BLaER1 treated with 17β-estradiol and CSF1 and Interleukin-3, amounts not matched to agents 10 nM and 100 nM (cell line): ENCODE data around the gene CXADR.

Experiments
- H3K27ac ChIP-seq, 11 experiments: shearing (Covaris generic); formaldehyde crosslinking; 2 replicates each; pipeline ENCODE4 v1.8.1; 2022
- H3K27me3 ChIP-seq, 11 experiments: shearing (Covaris generic); formaldehyde crosslinking; 2 replicates each; pipeline ENCODE4 v1.8.1; 2022
- H3K36me3 ChIP-seq, 11 experiments: shearing (Covaris generic); formaldehyde crosslinking; 2 replicates each; pipeline ENCODE4 v1.8.1; 2022
- H3K4me1 ChIP-seq, 10 experiments: shearing (Covaris generic); formaldehyde crosslinking; 2 replicates each; pipeline ENCODE4 v1.8.1; 2022
- H3K4me2 ChIP-seq, 11 experiments: shearing (Covaris generic); formaldehyde crosslinking; 2 replicates each; pipeline ENCODE4 v1.8.1; 2022
- H3K4me3 ChIP-seq, 10 experiments: shearing (Covaris generic); formaldehyde crosslinking; 2 replicates each; pipeline ENCODE4 v1.8.1; 2022
- H3K9ac ChIP-seq, 11 experiments: shearing (Covaris generic); formaldehyde crosslinking; 2 replicates each; pipeline ENCODE4 v1.8.1; 2022
- H3K9me3 ChIP-seq, 11 experiments: shearing (Covaris generic); formaldehyde crosslinking; replicated peaks in 1 of 11; 2 replicates each; pipeline ENCODE4 v1.8.1; 2022
- H4K20me1 ChIP-seq, 11 experiments: shearing (Covaris generic); formaldehyde crosslinking; 2 replicates each; pipeline ENCODE4 v1.8.1; 2022
- Cebpa-rat ChIP-seq, 11 experiments: shearing (Covaris generic); IDR thresholded peaks; 2 replicates each; pipeline ENCODE4 v1.8.1; 2022

Gene CXADR

DNA sequence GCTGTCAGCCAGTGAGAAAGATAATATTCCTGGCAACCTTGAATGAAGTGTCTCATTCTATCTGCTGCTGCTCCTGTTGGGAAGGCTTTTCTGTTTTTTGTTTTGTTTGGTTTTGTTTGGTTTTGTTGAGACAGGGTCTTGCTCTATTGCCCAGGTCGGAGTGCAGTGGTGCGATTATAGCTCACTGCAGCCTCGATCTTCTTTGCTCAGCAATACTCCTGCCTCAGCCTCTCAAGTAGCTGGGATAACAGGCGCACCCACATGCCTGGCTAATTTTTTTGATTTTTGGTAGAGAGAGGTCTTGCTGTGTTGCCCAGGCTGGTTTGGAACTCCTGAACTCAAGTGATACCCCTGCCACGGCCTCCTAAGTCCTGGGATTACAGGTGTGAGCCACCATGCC lies 62.2 kb downstream of the CXADR start:
- Histone ChIP-seq H3K4me3 (no peak overlapping the region), H3K27ac (no peak overlapping the region), H3K36me3 (no peaks in the 10 kb centered on the region), H3K9me3 (no peaks in the 10 kb centered on the region), H3K27me3 (no peaks in the 10 kb centered on the region), H3K9ac (no peak overlapping the region), H3K4me1 (peaks cover 0 to 18% (median 0%) of the 10 kb centered on the region in 10 experiments; a peak in 6 of 20 replicates), H3K4me2 (no peak overlapping the region), H4K20me1 (no peaks in the 10 kb centered on the region)
- no peak for TF ChIP-seq Cebpa-rat (IDR thresholded peaks at IDR 0.05)

GRCh38 chr21:17576080-17576835 lies 63.4 kb downstream of the CXADR start:
- H3K9me3 ChIP-seq = no peaks in the 10 kb centered on the region
- H3K36me3 ChIP-seq = no peaks in the 10 kb centered on the region
- H3K9ac ChIP-seq = no peak overlapping the region
- no peaks in the 10 kb centered on the region for H3K27me3 ChIP-seq
- H3K4me1 ChIP-seq = peaks cover 0 to 18% (median 0%) of the 10 kb centered on the region in 10 experiments; a peak in 6 of 20 replicates
- H3K27ac ChIP-seq = no peak overlapping the region
- H3K4me3 ChIP-seq = no peak overlapping the region
- H3K4me2 ChIP-seq = no peak overlapping the region
- no peaks in the 10 kb centered on the region for H4K20me1 ChIP-seq
- no peak for TF ChIP-seq Cebpa-rat (IDR thresholded peaks at IDR 0.05)

DNA sequence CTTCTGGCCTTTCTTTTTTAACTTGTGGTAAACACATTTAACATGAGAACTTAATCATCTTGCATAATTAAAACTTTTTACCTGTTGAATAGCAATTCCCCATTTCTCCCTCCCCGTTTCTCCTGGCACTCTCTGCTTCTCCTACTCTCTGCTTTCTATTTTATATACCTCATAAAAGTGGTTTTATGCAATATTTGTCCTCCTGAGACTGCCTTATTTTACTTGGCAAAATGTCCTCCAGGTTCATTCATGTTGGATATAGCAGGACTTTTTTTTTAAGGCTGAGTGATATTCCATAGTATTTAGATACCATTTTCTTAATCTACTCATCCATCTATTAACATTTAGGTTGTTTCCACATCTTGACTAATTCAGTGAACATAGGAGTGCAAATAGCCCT lies 64.9 kb downstream of the CXADR start:
- no peaks in the 10 kb centered on the region for H4K20me1 ChIP-seq
- H3K4me1 ChIP-seq = peaks cover 0 to 18% (median 0%) of the 10 kb centered on the region in 10 experiments; a peak in 6 of 20 replicates
- no peak overlapping the region for H3K4me2 ChIP-seq
- H3K36me3 ChIP-seq = no peaks in the 10 kb centered on the region
- H3K9ac ChIP-seq = no peak overlapping the region
- no peaks in the 10 kb centered on the region for H3K9me3 ChIP-seq
- no peaks in the 10 kb centered on the region for H3K27me3 ChIP-seq
- no peak for TF ChIP-seq Cebpa-rat (IDR thresholded peaks at IDR 0.05)
- no peak overlapping the region for H3K4me3 ChIP-seq
- H3K27ac ChIP-seq = no peak overlapping the region

GRCh38 chr21:17578162-17578561 lies 65.3 kb downstream of the CXADR start:
- no peak overlapping the region for H3K4me3 ChIP-seq
- peaks cover 0 to 15% (median 0%) of the 10 kb centered on the region in 10 experiments; a peak in 6 of 20 replicates for H3K4me1 ChIP-seq
- no peak for TF ChIP-seq Cebpa-rat (IDR thresholded peaks at IDR 0.05)
- no peaks in the 10 kb centered on the region for H3K27me3 ChIP-seq
- no peaks in the 10 kb centered on the region for H3K36me3 ChIP-seq
- no peaks in the 10 kb centered on the region for H4K20me1 ChIP-seq
- H3K9me3 ChIP-seq = no peaks in the 10 kb centered on the region
- H3K9ac ChIP-seq = no peak overlapping the region
- no peak overlapping the region for H3K27ac ChIP-seq
- no peak overlapping the region for H3K4me2 ChIP-seq

- Histone ChIP-seq H3K9me3 (no peaks in the 10 kb centered on the region), H3K36me3 (no peaks in the 10 kb centered on the region), H3K27ac (no peak overlapping the region), H3K4me3 (no peak overlapping the region), H3K9ac (no peak overlapping the region), H3K4me1 (peaks cover 0 to 8% (median 0%) of the 10 kb centered on the region in 10 experiments; a peak in 6 of 20 replicates), H4K20me1 (no peaks in the 10 kb centered on the region), H3K27me3 (no peaks in the 10 kb centered on the region), H3K4me2 (no peak overlapping the region)
- no peak for TF ChIP-seq Cebpa-rat (IDR thresholded peaks at IDR 0.05)
These were observed 66.0 kb downstream of the CXADR start for GRCh38 chr21:17578876-17579275.

DNA sequence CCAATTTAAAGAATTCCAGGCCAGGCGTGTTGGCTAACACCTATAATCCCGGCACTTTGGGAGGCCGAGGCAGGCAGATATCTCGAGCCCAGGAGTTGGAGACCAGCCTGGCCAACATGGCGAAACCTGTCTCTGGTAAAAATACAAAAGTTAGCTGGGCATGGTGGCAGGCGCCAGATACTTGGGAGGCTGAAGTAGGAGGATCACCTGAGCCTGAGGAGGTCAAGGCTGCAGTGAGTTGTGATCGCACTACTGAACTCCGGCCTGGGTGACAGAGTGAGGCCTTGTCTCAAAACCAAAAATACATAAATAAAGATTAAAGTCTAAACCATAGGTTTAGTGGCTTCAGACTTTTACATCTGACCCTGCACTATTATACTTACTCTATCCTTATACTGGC lies 67.5 kb downstream of the CXADR start:
- no peak overlapping the region for H3K9ac ChIP-seq
- H3K9me3 ChIP-seq = no peaks in the 10 kb centered on the region
- no peaks in the 10 kb centered on the region for H4K20me1 ChIP-seq
- no peak overlapping the region for H3K27ac ChIP-seq
- H3K27me3 ChIP-seq = no peaks in the 10 kb centered on the region
- H3K4me3 ChIP-seq = no peak overlapping the region
- TF ChIP-seq Cebpa-rat (IDR thresholded peaks at IDR 0.05) = no peak
- H3K4me1 ChIP-seq = no peaks in the 10 kb centered on the region
- H3K4me2 ChIP-seq = no peak overlapping the region
- H3K36me3 ChIP-seq = no peaks in the 10 kb centered on the region

GRCh38 chr21:17583898-17584297 lies 71.1 kb downstream of the CXADR start:
- Histone ChIP-seq H3K27ac (no peak overlapping the region), H3K4me3 (no peak overlapping the region), H3K4me1 (no peaks in the 10 kb centered on the region), H3K9me3 (no peaks in the 10 kb centered on the region), H3K36me3 (no peaks in the 10 kb centered on the region), H3K9ac (no peak overlapping the region), H3K4me2 (no peak overlapping the region), H3K27me3 (no peaks in the 10 kb centered on the region), H4K20me1 (no peaks in the 10 kb centered on the region)
- TF ChIP-seq Cebpa-rat (IDR thresholded peaks at IDR 0.05) = no peak

GRCh38 chr21:17585875-17586450 lies 73.1 kb downstream of the CXADR start:
- Histone ChIP-seq H3K36me3 (peaks cover 0 to 9% (median 8%) of the 10 kb centered on the region in 11 experiments; a peak in 11 of 22 replicates), H3K27ac (no peak overlapping the region), H4K20me1 (no peaks in the 10 kb centered on the region), H3K9me3 (no peaks in the 10 kb centered on the region), H3K27me3 (no peaks in the 10 kb centered on the region), H3K9ac (no peak overlapping the region), H3K4me3 (no peak overlapping the region), H3K4me2 (no peak overlapping the region), H3K4me1 (no peaks in the 10 kb centered on the region)
- TF ChIP-seq Cebpa-rat (IDR thresholded peaks at IDR 0.05) = no peak

GRCh38 chr21:17590430-17590829 lies 77.6 kb downstream of the CXADR start:
- Histone ChIP-seq H3K27ac (no peak overlapping the region), H3K9ac (no peak overlapping the region), H4K20me1 (peaks cover 0 to 5% (median 0%) of the 10 kb centered on the region in 11 experiments; a peak in 1 of 22 replicates)

GRCh38 chr21:17597680-17598079 lies 84.8 kb downstream of the CXADR start:
- no peak overlapping the region for H3K27ac ChIP-seq
- H3K27me3 ChIP-seq = no peaks in the 10 kb centered on the region
- H3K4me1 ChIP-seq = no peaks in the 10 kb centered on the region
- peaks cover 0 to 34% (median 20%) of the 10 kb centered on the region in 11 experiments; a peak in 8 of 22 replicates for H4K20me1 ChIP-seq
- no peak overlapping the region for H3K9ac ChIP-seq
- no peak overlapping the region for H3K4me3 ChIP-seq
- peaks cover 57 to 100% (median 97%) of the 10 kb centered on the region in 11 experiments for H3K36me3 ChIP-seq
- no peak overlapping the region for H3K4me2 ChIP-seq
- TF ChIP-seq Cebpa-rat (IDR thresholded peaks at IDR 0.05) = no peak
- no peaks in the 10 kb centered on the region for H3K9me3 ChIP-seq

More at GRCh38 chr21:17590430-17590829, 77.6 kb downstream of the CXADR start:
- TF ChIP-seq Cebpa-rat (IDR thresholded peaks at IDR 0.05) = no peak
- H3K4me1 ChIP-seq = no peaks in the 10 kb centered on the region
- no peaks in the 10 kb centered on the region for H3K9me3 ChIP-seq
- peaks cover 19 to 53% (median 49%) of the 10 kb centered on the region in 11 experiments for H3K36me3 ChIP-seq
- H3K27me3 ChIP-seq = no peaks in the 10 kb centered on the region
- no peak overlapping the region for H3K4me3 ChIP-seq
- H3K4me2 ChIP-seq = no peak overlapping the region
